Measurements from ENCODE around the gene BATF.

The BATF gene

DNA sequence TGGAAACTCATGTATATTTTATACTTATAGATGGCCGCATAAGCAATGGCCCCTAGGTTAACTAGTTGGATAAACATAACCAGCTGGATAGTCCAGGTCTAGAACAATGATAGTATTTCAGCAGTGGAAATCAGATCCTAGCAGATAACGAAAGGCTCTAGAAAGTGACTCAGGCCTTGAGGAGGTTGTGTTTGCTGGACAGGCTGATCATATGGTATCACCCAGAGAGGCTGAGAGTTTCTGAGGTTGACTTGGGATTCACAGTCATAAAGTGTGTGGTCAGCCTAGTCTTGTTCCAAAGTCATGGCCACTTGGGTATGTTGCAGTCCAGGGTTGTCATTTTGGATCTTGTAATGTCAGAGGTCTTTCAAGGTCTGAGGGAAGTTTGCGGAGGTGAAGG lies 73.0 kb downstream of the BATF start:
- peak in 1 of 2 donors; percentile 21 for DNase-seq (ENCODE audit: low read depth in 2 of 2)
- H3K4me3 ChIP-seq (replicated peaks in 1 of 2; ENCODE audit: low read depth in 2 of 2, low read length in 2 of 2) = no peak overlapping the region
- TF ChIP-seq, protein P1, sequence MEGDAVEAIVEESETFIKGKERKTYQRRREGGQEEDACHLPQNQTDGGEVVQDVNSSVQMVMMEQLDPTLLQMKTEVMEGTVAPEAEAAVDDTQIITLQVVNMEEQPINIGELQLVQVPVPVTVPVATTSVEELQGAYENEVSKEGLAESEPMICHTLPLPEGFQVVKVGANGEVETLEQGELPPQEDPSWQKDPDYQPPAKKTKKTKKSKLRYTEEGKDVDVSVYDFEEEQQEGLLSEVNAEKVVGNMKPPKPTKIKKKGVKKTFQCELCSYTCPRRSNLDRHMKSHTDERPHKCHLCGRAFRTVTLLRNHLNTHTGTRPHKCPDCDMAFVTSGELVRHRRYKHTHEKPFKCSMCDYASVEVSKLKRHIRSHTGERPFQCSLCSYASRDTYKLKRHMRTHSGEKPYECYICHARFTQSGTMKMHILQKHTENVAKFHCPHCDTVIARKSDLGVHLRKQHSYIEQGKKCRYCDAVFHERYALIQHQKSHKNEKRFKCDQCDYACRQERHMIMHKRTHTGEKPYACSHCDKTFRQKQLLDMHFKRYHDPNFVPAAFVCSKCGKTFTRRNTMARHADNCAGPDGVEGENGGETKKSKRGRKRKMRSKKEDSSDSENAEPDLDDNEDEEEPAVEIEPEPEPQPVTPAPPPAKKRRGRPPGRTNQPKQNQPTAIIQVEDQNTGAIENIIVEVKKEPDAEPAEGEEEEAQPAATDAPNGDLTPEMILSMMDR (IDR thresholded peaks at IDR 0.05; ENCODE audit: low read depth, low read length) = no peak
